ENCODE data around the gene SEMA3G.

The SEMA3G gene

DNA sequence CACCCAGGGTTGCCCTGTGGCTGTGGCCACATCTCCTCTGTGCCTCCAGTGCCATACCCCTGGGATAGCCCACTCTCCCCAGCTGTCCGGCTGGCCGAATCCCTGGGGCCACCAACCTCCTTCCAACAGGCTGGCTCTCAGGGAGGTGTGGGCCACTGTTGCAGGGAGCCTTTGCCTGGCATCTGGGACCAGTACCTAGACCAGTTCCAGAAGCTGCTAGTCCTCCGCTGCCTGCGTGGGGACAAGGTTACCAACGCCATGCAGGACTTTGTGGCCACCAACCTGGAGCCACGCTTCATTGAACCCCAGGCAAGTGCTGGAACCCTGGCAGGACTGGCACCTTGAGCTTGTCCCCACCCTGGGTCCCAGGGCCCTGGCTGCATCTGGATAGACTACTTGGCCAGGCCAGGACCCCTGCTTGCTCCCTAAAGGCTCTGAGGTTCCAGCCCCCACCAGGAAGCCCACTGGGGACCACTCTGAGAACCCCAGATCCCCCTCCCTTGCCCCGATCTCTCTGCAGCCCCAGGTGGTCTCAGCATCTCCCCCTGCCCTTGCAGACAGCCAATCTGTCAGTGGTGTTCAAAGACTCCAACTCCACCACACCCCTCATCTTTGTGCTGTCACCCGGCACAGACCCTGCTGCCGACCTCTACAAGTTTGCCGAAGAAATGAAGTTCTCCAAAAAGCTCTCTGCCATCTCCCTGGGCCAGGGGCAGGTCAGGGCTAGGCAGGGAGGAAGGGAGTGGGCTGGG is 50.0 kb downstream of the SEMA3G start:
- no peak for DNase-seq

DNA sequence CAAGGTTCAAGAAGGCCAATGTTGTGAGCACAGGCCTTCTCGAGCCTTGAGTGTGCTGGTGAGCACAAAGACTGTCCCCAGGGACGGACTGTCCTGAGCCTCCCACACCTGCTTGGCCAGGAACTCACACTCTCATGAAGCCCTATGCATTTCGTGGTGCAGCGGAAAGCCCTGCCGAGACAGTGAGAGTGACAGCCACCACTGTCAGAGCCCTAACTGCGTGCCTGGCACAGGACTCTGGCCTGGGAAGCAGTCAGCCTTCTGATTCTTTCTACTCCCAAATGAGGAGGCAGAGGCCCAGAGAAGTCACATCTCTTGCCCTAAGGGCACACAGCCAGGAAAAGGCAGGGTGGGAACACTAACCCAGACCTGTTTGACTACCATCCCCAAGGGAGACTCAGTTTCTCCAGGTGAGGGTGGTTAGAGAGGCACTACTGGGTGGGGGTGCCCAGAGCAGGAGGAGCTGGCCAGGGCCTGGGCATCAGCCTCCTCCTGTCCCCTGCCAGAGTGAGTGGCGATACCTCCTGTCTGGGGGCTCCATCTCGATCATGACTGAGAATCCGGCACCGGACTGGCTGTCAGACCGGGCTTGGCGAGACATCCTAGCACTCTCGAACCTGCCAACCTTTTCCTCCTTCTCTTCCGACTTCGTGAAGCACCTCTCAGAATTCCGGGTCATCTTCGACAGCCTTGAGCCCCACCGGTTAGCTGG is 50.8 kb downstream of the SEMA3G start:
- no peak for DNase-seq

DNA sequence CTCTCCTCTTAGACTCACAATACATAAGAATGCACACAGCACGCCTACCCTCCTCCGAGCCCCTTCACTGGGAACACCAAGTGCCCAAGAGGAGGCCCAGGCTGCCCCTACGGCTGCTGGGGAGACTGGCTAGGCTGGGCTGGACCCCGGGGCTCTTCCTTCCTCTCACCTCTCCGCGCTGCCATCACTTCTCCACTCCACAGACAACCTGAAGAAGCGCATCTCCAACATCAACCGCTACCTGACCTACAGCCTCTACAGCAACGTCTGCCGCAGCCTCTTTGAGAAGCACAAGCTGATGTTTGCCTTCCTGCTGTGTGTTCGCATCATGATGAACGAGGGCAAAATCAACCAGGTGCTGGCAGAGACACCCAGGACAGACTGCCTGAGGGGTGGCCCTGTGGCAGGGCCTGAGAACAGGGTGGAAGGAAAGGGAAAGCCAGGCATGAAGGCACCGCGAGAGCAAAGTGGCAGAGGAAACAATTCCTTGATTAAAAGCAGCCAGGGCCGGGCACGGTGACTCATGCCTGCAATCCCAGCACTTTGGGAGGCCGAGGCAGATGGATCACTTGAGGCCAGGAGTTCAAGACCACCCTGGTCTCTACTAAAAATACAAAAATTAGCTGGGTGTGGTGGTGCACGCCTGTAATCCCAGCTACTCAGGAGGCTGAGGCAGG is 51.6 kb downstream of the SEMA3G start:
- DNase-seq = no peak

DNA sequence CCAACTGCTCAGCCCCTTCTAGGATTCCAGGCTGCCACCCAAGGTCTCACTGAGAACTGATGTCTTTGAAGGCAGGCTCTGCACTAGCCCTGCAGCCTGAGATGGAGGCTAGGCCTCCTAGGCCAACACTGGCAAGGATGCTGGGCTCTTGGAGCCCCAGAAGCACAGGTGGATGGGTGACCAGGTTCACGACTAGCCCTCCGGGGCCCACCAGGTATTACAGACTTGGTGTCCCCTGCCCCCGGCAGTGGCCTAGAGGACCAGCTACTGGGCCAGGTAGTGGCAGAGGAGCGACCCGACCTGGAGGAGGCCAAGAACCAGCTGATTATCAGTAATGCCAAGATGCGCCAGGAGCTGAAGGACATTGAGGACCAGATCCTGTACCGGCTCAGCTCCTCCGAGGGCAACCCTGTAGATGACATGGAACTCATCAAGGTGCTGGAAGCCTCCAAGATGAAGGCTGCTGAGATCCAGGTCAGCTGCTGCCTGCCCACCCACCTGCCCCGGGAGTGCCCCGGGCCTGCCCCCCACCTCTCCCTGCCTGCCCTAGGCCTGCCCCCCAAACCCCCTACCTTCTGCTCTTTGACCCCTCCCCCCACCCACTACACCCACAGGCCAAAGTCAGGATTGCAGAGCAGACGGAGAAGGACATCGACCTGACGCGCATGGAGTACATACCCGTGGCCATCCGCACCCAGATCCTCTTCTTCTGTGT is 52.5 kb downstream of the SEMA3G start:
- DNase-seq = no peak

DNA sequence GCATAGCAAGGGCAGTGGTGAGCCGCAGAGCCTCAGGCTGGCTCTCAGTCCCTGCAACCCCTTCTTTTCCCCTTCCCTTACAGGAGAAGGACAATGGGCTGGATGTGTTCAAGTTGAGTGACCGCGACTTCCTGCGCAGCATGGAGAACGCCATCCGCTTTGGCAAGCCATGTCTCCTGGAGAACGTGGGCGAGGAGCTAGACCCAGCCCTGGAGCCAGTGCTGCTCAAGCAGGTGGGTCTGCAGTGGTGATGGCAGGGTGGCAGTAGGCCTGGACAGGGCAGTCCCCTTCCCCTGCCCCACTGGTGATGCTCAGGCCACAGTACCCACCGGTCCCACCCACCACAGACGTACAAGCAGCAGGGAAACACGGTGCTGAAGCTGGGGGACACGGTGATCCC is 53.8 kb downstream of the SEMA3G start:
- DNase-seq = no peak

DNA sequence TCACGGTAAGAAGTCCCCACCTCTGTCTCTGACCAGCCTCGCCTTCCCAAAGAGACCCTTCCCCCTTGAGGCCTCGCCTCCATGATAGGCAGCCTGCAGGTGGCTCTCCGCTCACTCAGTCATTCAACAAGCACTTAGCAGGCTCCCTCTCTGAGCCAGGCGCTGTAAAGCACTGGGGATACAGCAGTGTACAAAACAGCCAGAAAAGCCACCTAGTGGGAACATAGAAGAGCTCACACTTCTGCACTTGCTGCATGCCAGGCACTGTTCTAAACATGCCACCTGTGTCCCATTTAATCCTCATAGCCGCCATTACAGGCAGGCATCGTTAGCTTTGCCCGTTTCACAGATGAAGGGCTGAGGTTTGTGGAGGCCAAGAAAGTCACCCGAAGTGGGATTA is 56.0 kb downstream of the SEMA3G start:
- DNase-seq = no peak

DNA sequence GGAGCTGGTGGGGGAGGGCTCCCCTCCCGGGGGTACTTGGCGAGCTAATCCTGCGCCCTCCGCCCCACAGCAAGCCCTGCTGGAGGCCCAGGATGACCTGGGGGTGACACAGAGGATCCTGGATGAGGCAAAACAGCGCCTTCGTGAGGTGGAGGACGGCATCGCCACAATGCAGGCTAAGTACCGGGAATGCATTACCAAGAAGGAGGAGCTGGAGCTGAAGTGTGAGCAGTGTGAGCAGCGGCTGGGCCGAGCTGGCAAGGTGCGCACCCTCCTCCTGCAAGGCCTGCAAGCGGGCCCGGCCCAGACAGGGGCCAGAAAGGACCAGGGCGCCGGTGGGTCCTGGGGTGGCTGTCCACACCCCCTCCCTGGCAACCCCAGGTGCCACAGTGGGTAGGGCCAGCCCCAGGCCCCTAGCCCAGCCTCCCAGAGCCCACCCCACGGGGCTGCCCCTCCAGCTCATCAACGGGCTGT is 56.5 kb downstream of the SEMA3G start:
- DNase-seq = no peak

DNA sequence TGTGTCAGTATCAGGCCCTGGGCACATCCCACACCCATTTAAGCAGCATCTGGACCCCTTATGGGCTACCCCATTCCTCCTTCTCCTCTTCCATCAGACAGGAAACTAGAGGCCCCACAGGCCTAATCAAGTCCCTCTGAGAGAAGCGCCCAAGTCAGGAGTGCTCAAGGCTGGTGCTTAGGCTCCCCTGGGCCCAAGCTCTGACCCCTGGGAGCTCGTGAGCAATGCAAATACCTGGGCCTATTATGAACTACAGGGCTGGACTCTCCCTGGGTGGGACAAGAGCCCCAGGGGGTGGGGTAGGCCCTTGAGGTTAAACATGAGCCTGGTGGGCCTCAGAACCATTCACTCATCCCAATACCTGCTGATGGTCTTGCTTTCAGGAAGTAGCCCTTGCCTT is 57.4 kb downstream of the SEMA3G start:
- DNase-seq = no peak

DNA sequence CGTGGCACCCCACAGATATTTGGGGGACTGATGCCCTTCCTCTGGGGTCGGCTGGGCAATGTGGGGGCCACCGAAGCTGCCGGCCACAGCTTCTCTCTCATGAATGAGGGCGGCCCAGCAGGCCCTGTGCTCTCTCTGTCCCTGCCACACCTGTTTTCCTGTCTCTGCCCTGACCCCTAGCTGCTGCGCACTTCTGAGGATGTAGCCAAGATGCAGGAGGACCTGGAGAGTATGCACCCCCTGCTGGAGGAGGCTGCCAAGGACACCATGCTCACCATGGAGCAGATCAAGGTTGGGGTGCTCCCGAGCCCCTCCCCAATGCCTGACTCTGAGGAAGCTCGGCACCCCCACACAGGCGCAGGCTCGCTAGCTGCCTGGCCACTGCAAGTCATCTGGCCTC is 59.7 kb downstream of the SEMA3G start:
- DNase-seq = no peak

DNA sequence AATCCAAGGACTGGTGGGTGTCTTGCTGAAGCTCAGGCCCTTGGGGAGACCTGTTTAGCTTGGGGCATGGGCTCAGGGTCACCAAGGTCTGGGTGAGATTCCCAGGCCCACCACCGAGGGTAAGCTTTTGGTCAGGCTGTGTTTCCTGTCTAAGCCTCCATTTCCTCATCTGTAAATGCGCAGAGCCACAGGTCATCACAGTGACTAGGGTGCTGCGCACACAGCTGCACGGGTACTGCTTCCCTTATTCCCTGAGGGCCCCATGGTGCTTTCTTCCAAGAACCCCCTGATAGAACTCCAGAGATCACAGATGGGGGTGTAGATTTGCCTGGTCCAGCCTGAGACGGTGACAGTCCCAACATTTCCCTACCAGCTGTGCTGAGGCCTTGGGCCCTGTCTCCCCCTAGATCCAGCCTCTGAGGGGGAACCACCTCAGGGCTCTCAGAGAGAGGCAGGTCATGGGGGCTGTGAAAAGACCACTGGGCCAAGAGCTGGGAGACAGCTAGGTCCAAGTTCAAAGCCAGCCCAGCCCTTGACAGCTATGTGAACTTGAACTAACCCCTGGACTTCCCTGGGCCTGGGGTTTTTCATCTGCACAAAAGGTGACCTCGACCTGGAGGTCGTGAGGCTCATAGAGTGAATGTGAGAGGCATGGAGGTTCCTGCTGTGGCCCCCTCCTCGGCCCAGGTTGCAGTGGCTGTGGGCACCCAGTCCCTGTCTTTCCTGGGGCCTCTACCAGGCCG is 60.7 kb downstream of the SEMA3G start:
- no peak for DNase-seq

DNA sequence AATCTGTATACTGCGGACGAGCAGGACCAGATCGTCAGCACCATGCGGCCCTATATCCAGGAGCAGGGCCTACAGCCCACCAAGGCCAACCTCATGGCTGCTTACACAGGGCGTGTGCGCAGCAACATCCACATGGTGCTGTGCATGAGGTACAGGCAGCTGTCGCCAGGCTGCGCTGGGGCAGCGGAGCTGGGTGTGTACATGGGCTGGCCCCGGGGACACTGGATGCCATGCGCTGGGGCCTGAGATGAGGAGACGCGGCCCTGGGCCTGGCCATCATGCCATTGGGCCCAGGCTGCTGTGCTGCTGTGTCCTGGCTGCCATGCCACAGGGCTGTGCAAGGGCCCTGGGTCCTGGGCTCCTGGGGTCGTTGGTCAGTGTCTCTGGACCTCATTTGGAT is 61.5 kb downstream of the SEMA3G start:
- DNase-seq = no peak
